ENCODE results near the gene WWOX. TPM values are rescaled to one million over a fixed set of nuclear protein-coding genes. Genes with fewer than 3 reads are reported as not detected.

Gene WWOX
- total RNA-seq, 1 donor from 2014 or later = 19.1 TPM

DNA sequence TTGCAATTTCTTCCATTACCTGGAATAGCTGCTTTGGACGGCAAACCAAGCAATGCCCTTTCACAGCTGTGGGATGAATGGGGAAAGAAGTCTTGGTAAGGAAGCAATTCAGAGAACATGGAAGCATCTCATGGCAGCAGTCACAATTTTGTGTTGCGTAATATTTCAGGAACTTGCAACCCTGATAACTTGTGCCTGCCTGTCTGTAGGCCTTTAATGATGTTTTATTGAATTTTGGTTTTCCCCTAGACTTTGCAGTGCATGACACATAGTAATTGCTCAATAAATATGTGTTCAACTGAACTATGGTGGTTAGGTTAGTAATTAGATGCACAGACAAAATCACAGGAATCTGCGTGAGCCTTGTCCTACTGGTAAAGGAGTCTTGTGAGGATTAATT lies 439.5 kb downstream of the WWOX start:
- DNase-seq (ENCODE audit: extremely low read depth, low read depth, low spot score) = no peak

DNA sequence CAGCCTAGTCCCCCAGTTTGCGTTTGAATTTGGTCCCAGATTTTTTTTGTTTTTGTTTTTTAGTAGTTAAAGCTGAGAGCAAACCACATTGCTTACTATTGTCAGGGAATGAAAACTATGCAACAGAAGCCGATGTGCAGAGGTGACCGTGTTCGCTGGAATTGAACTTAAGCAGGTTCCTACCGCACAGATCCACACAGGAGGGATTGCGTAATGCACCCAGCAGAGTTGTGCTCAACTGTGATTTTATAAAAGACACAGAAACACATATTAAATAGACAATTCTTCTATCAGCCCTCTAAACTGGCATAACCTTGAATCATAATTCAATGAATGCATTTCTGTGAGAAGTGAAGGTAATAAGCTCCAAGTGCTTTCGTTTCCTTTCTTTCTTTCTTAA lies 443.0 kb downstream of the WWOX start:
- DNase-seq (ENCODE audit: extremely low read depth, low read depth, low spot score) = no peak

DNA sequence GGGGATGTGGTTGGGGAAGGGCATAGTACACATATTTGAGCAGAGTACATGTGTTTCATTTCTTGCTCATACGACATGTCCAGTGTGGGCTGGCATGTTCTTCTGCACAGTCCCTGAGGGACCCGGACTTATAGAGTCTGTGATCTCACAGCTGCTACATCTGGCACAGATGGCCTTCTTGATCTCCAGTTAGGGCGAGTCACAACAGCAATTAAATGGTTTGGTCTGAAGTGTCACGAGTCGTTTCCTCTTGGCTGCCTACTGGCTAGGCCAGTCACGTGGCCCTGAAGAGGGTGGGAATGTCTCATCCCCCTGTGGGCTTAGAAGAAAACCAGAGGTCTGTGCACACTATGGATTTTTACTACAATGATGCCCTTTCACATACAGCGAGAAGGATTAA lies 443.6 kb downstream of the WWOX start:
- no peak for DNase-seq (ENCODE audit: extremely low read depth, low read depth, low spot score)

DNA sequence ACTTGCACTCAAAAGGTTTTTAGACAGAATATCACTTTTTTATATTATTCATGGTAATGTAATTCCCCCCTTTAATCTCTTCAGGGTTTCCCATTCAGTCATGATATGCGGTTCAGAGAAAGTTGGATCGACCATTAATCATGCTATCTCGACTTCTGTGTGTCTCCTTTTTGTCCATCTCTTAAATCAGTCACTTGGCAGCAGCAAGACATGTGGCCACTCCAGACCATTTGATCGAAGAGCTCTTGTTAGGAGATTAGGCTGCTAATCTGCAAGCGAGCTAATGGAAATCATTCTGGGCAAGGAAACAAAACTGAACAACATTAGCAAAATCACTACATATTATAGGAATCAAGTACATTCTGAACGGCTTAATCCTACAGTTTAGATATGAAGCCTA lies 449.9 kb downstream of the WWOX start:
- DNase-seq (ENCODE audit: extremely low read depth, low read depth, low spot score) = no peak

DNA sequence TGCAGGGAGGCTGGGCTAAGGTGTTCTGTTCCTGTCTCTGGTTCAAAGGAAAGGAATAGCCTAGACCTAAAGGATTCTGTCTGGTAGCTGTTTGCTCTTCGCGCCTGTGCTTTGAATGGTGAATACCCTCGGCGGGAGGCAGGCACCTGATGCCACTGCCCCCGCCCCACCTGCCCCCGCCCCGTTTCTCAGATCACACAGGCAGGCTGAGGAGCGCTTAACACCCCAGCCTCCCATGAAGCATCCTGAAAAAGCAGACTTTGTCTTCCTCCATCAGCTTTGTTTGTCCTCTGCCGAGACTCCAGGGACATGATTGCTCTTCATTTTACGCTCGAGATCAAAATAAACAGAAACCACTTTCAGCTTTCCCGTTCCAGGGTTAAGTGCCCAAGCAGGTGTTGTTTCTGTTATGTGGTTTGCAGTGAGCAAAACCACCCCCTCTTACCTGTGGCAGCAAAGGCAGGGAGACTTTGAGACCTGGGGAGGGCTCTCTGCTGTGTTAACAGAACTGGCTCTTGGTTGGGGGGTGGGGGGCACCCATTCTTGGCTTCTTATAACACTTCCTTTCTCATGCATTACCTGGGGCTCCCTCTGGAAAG lies 452.1 kb downstream of the WWOX start:
- no peak for DNase-seq (ENCODE audit: extremely low read depth, low read depth, low spot score)

DNA sequence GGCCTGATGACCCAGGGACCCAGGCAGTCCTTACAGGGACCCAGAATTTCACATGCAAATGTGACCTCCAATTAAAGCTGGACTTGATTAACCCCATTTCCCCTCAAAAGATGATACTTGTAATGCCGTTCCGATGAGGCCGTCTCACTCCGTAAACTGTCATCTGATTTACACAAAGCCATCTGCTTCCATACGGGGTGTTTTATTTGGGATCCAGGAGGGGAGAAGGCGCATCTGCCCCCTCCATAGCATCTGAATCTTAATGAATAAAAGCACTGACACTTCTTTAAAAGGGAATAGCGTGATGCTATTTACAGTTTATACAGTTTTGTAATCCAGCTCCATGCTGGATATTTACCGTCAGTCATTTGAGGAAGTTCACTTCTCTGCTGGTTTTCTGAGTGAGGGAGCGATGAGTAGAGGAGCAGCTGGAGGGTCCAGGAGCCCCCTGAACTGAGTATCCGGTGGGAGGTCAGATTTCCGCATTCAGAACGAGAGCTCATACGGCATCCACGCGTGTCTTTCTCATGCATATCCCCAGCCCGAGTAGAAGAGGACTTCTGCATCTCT lies 452.7 kb downstream of the WWOX start:
- no peak for DNase-seq (ENCODE audit: extremely low read depth, low read depth, low spot score)

DNA sequence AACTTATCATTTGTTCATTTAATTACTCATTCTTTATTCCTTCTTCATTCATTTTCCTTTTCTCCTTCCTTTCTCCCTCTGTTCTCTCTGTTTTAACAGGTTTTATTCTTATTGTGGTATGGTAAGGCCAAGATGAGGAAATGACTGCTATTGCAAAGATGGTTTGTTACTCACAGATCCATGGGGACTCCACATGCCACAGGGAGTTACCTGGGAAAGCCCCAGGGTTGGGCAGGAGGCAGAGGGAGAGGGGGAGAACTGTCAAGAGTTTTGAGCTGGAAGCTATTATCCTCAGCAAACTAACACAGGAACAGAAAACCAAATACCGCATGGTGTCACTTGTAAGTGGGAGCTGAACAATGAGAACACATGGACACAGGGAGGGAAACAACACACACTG lies 453.3 kb downstream of the WWOX start:
- DNase-seq (ENCODE audit: extremely low read depth, low read depth, low spot score) = no peak

DNA sequence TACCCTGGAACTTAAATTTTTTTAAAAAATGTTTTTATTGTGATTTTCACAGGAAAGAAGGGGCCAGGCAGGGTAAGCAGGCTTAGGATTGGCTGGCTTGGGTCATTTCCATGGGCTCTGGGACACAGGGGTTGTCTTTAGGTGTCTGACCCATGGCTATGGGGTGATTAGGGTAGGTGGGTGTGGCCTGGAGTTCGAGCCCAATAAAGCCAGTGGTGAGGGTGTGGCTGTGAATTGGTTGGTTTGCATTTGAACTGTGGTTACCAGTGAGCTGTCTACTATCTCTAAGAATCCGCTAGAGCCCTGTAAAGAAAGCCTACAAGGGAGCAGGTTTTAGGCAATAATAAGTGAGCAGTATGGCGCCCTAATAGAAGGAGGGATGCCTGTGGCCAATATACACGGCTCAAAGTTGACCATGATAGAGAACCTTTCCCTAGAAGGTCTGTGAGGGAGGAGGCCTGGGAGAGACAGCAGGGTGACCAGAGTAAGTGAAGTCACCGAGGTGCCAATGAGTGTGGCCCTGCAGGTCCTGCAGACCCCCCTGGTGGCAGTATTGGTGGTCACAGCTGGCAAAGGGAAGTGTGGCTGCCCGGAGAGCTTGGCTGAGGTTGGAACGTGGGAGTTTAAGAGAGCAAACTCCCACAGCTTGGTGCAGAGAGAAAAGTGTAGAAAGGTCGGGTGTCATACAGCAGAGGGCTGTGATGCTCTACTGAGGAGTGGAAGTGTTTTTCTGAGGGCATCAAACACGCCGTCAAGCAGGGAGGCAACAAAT lies 454.0 kb downstream of the WWOX start:
- DNase-seq (ENCODE audit: extremely low read depth, low read depth, low spot score) = no peak

DNA sequence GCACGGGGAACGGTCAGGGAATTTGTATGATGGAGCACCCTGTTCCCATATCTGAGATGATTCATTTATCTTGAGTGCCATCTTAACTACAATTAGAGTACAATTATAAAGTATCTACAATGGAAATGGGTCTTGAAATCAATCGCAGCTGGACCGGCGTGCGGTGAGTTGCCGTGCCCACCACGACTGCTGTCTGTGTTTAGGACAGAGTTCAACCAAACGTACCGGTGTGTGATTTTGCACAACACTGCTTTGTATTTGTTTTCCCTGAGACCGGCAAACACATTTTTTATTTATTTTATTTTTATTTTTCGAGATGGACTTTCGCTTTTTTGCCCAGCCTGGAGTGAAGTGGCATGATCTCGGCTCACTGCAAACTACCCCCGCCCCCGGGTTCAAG lies 457.0 kb downstream of the WWOX start:
- no peak for DNase-seq (ENCODE audit: extremely low read depth, low read depth, low spot score)

DNA sequence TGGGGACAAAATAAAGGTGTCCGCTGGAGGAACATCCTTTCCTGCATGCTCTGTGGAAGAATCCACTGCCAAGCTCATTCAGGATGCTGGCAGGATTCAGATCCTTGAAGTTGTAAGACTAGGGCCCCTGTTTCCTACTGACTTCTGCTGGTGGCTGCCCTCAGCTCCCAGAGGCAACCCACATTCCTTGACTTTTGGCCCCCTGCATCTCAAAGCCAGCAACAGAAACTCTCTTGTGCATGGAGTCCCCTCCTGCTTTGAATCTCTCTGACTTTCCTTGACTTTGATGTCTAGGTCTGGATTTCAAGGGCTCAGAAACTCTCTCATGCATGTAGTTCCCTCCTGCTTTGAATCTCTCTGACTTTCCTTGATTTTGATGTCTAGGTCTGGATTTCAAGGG lies 461.5 kb downstream of the WWOX start:
- DNase-seq (ENCODE audit: extremely low read depth, low read depth, low spot score) = no peak

DNA sequence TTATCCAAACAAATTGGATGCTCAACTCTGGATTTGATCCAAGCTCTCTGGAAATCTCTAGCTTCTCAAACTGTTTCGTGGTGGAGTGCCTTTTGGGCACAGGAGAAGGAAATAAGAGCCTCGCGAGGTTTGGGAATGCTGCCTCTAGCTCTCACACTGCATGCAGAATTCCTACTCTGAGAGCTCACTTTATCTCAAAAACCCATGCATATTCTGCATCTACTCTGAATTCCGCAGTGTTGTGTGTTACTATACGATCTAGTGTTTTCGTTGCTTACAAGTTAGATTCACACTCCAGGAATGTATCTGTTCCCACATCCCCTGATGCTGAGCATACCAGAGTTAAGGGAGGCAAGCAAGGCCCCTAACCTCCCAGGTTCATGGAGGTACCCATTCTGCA lies 462.7 kb downstream of the WWOX start:
- DNase-seq (ENCODE audit: extremely low read depth, low read depth, low spot score) = no peak

DNA sequence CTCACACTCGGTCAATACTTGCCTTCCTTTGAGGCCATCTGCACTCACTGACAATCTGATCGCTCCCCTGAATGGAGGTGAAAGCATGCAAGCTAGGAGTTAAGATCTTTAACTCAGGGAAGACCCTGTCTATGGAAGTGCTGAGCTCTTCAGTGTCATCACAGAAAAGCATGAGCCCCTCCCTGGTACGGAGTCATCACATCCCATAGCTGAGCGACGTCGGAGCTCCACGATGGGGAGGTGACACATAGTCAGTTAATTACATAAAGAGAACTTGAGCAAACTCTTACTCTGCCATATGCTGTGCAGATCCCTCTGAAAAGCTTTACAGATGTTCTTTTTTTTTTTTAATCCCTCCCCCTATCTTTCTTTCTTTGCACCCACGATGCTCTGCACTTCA lies 463.2 kb downstream of the WWOX start:
- DNase-seq (ENCODE audit: extremely low read depth, low read depth, low spot score) = no peak

DNA sequence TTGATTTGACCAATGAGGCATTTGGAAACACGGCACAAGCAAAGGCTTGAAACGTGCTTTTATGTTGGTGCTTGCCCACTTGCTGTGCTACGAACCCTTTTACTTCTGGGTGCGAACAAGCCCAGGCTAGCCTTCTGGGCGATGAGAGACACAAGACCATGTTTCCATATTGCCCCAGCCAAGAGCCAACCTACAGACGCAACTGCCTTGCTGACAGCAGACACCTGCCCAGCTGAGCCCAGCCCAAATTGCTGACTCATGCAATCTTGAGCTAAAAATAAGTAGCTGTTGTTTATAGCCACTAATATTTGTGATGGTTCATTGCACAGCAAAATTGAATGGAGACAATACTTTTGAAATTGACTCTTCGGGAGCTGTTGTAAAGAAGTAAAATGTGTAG lies 464.5 kb downstream of the WWOX start:
- DNase-seq (ENCODE audit: extremely low read depth, low read depth, low spot score) = no peak

DNA sequence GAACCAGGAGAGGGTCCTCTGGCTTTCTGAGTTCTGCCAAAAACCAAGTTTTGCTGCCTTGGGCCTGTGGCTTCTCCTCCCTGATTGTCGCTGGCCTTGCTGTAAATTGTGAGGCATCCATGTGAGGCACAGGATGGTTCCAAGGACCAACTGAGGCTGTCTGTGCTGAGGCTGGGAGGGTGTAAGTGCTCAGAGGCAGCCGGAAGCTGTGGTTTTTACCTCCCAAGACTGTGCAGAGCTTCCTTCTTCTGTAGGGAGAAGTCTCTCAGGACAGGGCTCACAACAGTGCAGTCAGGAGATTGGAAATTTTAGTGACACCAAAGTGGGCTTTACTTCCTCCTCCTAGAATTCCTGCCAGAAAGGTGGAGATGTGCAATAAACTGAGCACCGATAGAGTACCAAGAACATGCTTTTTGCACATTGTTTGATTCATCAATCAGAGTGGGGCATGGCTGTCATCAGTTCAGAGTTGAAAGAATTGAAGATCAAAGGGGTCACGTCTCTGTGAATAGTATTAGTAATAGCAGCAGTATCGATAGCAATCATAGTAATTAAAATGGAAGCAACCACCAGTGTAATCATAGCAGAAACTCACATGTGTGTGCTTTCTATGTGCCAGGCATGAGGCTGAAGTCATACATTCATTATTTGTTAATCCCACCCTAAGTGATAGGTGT lies 467.1 kb downstream of the WWOX start:
- DNase-seq (ENCODE audit: extremely low read depth, low read depth, low spot score) = no peak

DNA sequence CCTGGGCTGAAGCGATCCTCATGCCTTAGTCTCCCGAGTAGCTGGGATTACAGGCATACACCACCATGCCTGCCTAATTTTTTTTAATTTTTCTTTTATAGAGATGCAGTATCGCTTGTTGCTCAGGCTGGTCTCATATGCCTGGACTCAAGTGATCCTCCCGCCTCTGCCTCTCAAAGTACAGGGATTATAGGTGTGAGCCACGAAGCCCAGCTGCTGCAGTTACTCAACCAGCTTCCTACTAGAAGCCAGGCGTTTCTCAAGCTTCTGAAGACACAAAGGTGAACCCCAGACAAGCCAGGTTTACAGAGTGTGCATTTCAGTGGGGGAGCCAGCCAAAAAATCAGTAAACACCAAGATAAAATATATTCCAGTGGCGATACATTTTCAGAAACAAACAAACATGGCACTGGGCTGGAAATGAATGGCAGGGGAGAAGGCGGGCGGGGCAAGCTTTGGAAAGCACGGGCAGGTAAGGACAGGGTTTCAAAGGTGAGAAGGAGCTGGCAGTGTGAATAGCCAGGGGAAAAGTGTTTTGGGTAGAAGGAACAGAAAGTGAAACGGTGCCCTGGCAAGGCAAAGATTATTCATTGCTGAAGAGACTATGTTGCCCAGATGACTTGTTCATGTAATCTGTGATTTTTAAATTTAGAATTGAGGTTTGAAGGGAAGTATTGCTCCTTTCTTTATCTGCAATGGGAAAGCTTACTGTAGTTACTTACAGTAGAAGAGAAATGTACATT lies 471.1 kb downstream of the WWOX start:
- no peak for DNase-seq (ENCODE audit: extremely low read depth, low read depth, low spot score)

DNA sequence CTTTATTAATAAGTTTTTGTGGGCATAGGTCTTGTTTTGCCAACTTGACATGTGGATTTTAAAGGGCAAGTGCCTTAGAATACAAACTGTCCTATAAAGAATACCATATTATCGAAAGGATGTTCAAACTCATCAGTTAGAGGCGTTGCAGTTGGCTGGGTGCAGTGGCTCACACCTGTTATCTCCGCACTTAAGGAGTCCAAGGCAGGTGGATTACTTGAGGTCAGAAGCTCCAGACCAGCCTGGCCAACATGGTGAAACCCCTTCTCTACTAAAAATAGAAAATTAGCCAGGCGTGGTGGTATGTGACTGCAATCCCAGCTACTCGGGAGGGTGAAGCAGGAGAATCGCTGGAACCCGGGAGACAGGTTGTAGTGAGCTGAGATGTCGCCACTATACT lies 472.0 kb downstream of the WWOX start:
- DNase-seq (ENCODE audit: extremely low read depth, low read depth, low spot score) = no peak

DNA sequence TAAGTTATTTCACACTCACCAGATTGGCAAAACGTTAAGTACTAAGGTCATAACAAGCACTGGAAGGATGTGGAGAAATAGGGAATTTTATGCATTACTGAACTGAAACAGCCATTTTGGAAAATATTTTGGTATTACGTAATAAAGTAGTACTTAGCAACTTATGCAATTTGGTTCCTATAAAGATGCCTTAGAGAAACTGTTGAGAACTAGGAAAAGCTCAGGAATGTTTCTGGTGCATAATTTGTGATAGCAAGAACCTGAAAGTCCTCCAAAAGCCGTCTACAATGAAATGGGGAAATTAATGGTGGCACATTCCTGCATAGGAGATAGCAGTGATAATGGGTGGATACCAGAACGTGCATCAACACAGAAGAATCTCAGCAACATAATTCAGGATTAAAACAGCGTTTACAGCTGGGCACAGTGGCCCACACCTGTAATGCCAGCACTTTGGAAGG lies 472.5 kb downstream of the WWOX start:
- no peak for DNase-seq (ENCODE audit: extremely low read depth, low read depth, low spot score)

DNA sequence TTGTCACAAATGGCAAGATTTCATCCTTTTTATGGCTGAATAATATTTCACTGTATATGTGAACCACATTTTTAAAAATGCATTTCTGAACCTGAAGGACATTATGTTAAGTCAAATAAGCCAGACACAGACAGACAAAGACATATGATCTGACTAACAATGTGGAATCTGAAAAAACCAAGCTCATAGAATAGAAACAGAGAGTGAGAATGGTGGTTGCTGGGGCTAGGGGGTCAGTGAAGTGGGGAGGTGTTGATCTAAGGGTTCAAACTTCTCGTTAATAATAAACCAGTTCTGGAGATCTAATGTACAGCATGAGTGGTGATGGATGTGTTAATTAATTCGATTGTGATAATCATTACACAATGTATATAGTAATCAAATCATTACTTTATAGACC lies 475.1 kb downstream of the WWOX start:
- DNase-seq (ENCODE audit: extremely low read depth, low read depth, low spot score) = no peak

DNA sequence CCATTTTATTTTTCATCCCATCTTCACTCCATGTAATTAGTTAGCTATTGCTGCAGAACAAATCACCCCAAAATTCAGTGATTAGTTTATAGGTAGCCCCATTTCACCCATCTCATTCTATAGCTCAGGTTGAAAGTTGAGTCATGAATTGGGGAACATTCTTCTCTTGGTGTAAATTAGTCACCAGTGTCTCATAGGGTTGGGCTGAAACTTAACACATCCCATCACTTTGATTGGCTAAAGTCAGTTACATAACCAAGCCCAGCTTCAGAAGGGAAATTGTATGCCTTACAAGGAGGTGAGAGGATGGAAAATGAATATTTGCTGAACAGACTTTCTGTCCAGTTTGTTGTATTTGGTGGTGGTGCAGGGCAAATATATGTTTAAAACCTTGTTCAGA lies 477.5 kb downstream of the WWOX start:
- no peak for DNase-seq (ENCODE audit: extremely low read depth, low read depth, low spot score)

DNA sequence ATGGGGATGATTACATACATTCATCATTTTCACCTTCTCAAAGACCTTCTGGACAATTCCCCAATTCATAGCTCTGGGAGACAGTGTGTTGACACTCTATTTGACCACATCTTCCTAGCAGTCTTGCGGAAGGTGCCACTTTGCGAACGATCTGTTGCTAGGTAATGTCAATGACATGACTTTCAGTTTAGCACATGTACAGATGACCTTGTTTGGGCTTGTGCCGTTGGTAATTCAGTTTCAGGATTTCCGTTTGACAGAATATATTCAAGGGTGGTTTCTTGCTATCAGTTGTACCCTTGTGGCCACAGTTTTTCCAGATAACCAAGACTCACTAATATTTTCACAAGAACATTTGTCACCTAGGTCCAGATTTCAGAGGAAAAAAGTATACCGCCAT lies 478.2 kb downstream of the WWOX start:
- DNase-seq (ENCODE audit: extremely low read depth, low read depth, low spot score) = no peak

DNA sequence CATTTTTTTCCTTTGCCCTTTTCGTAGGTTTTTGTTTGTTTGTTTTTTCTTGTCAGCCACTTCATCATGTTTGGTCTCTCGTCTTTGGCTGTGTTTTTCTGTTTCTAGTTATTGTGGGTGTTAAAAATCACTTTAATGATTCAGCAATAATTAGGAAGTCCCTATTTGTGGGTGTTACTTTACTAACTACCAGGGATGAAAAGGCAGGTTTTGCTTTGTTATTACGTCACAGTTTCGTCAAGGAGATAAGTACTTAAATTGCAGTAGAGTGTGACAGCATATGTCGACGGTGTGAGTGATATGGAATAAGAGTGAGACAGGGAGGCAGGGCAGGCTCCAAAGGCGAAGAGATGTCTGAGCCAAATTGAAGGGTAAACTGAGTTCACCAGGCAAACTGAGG lies 479.6 kb downstream of the WWOX start:
- no peak for DNase-seq (ENCODE audit: extremely low read depth, low read depth, low spot score)
